Heart right ventricle (tissue), 16 donors: Measurements from ENCODE around the gene NRSN1. TPM values are rescaled to one million over a fixed set of nuclear protein-coding genes. Genes with fewer than 3 reads are reported as not detected.

Experiments
- ATAC-seq, 8 donors: fragments of 200-7000 bp; cut with Tn5 transposase; one replicate each; pipeline ENCODE4 v1.9.1; 2020; ENCODE audit warnings: mild to moderate bottlenecking in 8 of 8, moderate library complexity in 8 of 8, moderate number of reproducible peaks in 1 of 8
- DNase-seq, 2 donors: peaks; one replicate each; pipeline ENCODE4 v3.0.0-alpha.2; 2020
- H3K27ac ChIP-seq, 10 donors: fragments of 200-600 bp; sonication (generic) in 2 of 10; one replicate each; pipeline versions ENCODE4 v1.5.0 to v1.8.0; 2020 to 2022; ENCODE audit warnings: mild to moderate bottlenecking in 3 of 10
- H3K27me3 ChIP-seq, 7 donors: fragments of 200-600 bp; one replicate each; pipeline ENCODE4 v1.8.0; 2021 to 2022; ENCODE audit warnings: mild to moderate bottlenecking in 2 of 7
- H3K36me3 ChIP-seq, 9 donors: fragments of 200-600 bp; sonication (generic) in 1 of 9; one replicate each; pipeline versions ENCODE4 v1.5.0 to v1.8.0; 2020 to 2022; ENCODE audit warnings: mild to moderate bottlenecking in 2 of 9
- H3K4me1 ChIP-seq, 9 donors: fragments of 200-600 bp; sonication (generic) in 1 of 9; one replicate each; pipeline versions ENCODE4 v1.5.0 to v1.8.0; 2020 to 2022; ENCODE audit warnings: mild to moderate bottlenecking in 4 of 9
- H3K4me3 ChIP-seq, 10 donors: fragments of 200-600 bp; sonication (generic) in 2 of 10; one replicate each; pipeline versions ENCODE4 v1.5.0 to v1.8.0; 2020 to 2022; ENCODE audit warnings: mild to moderate bottlenecking in 7 of 10, moderate library complexity in 2 of 10
- H3K9me3 ChIP-seq, 11 donors: fragments of 200-600 bp in 10 of 11; sonication (generic) in 2 of 11; one replicate each; pipeline versions ENCODE4 v1.5.0 to v1.8.0; 2013 to 2022; ENCODE audit warnings: mild to moderate bottlenecking in 2 of 11, control low read depth in 1 of 11, moderate library complexity in 1 of 11
- CTCF ChIP-seq, 9 donors: fragments of 200-600 bp; sonication (generic) in 2 of 9; IDR thresholded peaks; one replicate each; pipeline versions ENCODE4 v1.5.0 to v1.8.0; 2021 to 2022; ENCODE audit warnings: antibody characterized with exemption in 9 of 9, mild to moderate bottlenecking in 5 of 9, moderate library complexity in 1 of 9
- WGBS, 2 donors: extraction: QIAGEN DNeasy Blood & Tissue Kit; methylation state at CpG; one replicate each; pipeline ENCODE4 v1.1.7; 2013; ENCODE audit warnings: inconsistent platforms in 1 of 2; 5-methylcytosine and 5-hydroxymethylcytosine counted together
- intact Hi-C, 10 donors: fragments of 100-400 bp; cut with DNase I; formaldehyde crosslinking; loops; one replicate each; pipeline versions ENCODE4 v1.11.1 to v1.14.2; 2022
- polyA plus RNA-seq, 2 donors: library from polyadenylated mRNA; stranded (reverse); fragments of 200-250 nt; gene quantifications; one replicate each; pipeline ENCODE4 v1.2.3, GENCODE V29; 2013
- total RNA-seq, 10 donors: library from RNA; stranded (reverse); fragmentation: NEBNext Ultra II Directional in 3 of 10; extraction: Animal tissue kit (Norgen Biotek cat#: 25700) in 3 of 10; gene quantifications; one replicate each; pipeline versions ENCODE4 v1.2.1 to v1.2.4, GENCODE V29; 2021 to 2023
- donor health status: Arrhythmogenic right ventricular cardiomyopathy.
- donor health status: ischemic (EF 13 %, LVEDD 7.1; RV severe dilation, severe dysfunction).
- donor health status: healthy with polysubstance abuse.
- donor health status: DM: no; HTN: yes; CAD: no.
- donor health status: DM: no; HTN: no; CAD: no.
- donor health status: ischemic (EF 25% LVEDD 6.9; RV normal size, moderate dysfunction).
- donor health status: ischemic (EF 25% LVEDD 5.7; RV mildly dilated, moderate dysfunction).
- donor health status: healthy.
- donor health status: DM: yes; HTN: yes; CAD: no.
- donor health status: Ischemic cardiomyopathy.
- donor health status: ischemic (EF 35%, LVEDD 5.7; RV mildly dilated, moderate dysfunction).
- donor health status: nonischemic (EF 11% LVEDD 7.7; RV severe dilation, severe dysfunction).
- donor health status: DM: yes; HTN: yes; CAD: no.
- donor health status: PGD.
- donor health status: ischemic (EF 29% LVEDD 5.4; RV normal size, mild dysfunction).
- donor health status: nonischemic (EF 23%, LVEDD 6.1; RV moderate dilation, normal function).

The NRSN1 gene
- total and polyA plus RNA-seq, 12 donors: not detected

GRCh38 chr6:24154121-24154520 is 28.1 kb downstream of the NRSN1 start:
- ATAC-seq (no peak), DNase-seq (no peak)
- no peak overlapping the region for H3K4me3 ChIP-seq
- no peak for TF ChIP-seq CTCF (IDR thresholded peaks at IDR 0.05)
- no peaks in the 10 kb centered on the region for H3K36me3 ChIP-seq
- peaks cover 0 to 7% (median 0%) of the 10 kb centered on the region in 11 donors for H3K9me3 ChIP-seq
- H3K4me1 ChIP-seq: no peaks in the 10 kb centered on the region
- intact Hi-C loops: no loop called here
- H3K27ac ChIP-seq: no peak overlapping the region
- H3K27me3 ChIP-seq: peaks cover 0 to 3% (median 0%) of the 10 kb centered on the region in 7 donors

- H3K36me3 ChIP-seq: no peaks in the 10 kb centered on the region
- WGBS, 2 donors: 48 to 60% methylated on average over 1 of the region's 1 CpG
- DNase-seq (no peak), ATAC-seq (no peak)
- no peak overlapping the region for H3K4me3 ChIP-seq
- H3K27ac ChIP-seq: no peak overlapping the region
- no peaks in the 10 kb centered on the region for H3K4me1 ChIP-seq
- no peaks in the 10 kb centered on the region for H3K9me3 ChIP-seq
- H3K27me3 ChIP-seq: no peaks in the 10 kb centered on the region
- TF ChIP-seq CTCF (IDR thresholded peaks at IDR 0.05): no peak
- intact Hi-C loops: no loop called here
Measured at GRCh38 chr6:24157886-24158285, 31.9 kb downstream of the NRSN1 start.

- WGBS, 2 donors: 82 to 89% methylated on average over 10 of the region's 10 CpGs
Measured at GRCh38 chr6:24183584-24183983, 57.6 kb downstream of the NRSN1 start.

GRCh38 chr6:24186349-24186748 is 60.3 kb downstream of the NRSN1 start:
- no peaks in the 10 kb centered on the region for H3K4me1 ChIP-seq
- intact Hi-C loops: no loop called here
- H3K27me3 ChIP-seq: peaks cover 0 to 8% (median 0%) of the 10 kb centered on the region in 7 donors
- no peak for TF ChIP-seq CTCF (IDR thresholded peaks at IDR 0.05)
- H3K4me3 ChIP-seq: no peak overlapping the region
- no peaks in the 10 kb centered on the region for H3K36me3 ChIP-seq
- DNase-seq (no peak), ATAC-seq (no peak)
- H3K27ac ChIP-seq: no peak overlapping the region
- H3K9me3 ChIP-seq: peaks cover 0 to 13% (median 0%) of the 10 kb centered on the region in 11 donors
- WGBS, 2 donors: 83 to 85% methylated on average over 7 of the region's 7 CpGs

More at GRCh38 chr6:24183584-24183983, 57.6 kb downstream of the NRSN1 start:
- H3K4me3 ChIP-seq: no peak overlapping the region
- H3K9me3 ChIP-seq: peaks cover 0 to 13% (median 0%) of the 10 kb centered on the region in 11 donors
- intact Hi-C loops: no loop called here
- peaks cover 0 to 3% (median 0%) of the 10 kb centered on the region in 7 donors for H3K27me3 ChIP-seq
- no peak overlapping the region for H3K27ac ChIP-seq
- ATAC-seq (no peak), DNase-seq (no peak)
- H3K4me1 ChIP-seq: no peaks in the 10 kb centered on the region
- H3K36me3 ChIP-seq: no peaks in the 10 kb centered on the region
- TF ChIP-seq CTCF (IDR thresholded peaks at IDR 0.05): no peak
